ENCODE data around the gene PTPRN2.

PTPRN2 gene

DNA sequence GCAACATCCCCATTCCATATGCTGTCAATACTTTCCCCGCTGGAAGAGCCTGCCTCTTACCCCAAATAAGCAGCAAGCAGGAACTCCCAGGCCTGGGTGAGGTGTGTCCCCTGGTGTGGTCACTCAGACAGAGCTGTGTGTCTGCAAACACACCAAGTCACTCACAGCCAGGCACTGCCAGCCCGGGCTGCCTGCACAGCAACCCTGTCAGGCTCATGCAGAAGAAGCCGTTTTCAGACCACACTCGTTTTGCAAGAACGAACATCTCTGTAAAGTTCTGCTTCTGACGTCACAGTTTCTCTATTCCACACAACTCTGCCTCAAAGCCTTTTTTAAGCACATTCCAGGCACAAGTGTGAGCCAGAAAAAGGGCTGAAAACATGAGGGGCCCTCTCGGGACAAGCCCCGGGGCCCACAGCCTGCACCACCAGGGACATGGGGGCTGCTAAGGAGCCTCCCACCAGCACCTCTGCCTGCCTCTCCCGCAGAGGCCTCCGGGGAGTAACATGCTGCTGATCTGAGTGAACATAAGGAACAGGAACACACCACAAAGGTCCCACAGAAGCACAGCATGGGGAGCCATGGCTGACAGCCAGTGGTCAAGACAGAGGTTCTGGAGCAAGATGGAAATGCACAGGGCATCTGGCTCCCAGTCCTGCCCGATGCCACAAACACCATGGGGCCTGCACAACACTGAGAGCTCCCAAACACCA, 11.4 kb downstream of the PTPRN2 start:
- DNase-seq, result no peak

- DNase-seq, result no peak
Observed at GRCh38 chr7:158574308-158575036, 13.2 kb downstream of the PTPRN2 start.

DNA sequence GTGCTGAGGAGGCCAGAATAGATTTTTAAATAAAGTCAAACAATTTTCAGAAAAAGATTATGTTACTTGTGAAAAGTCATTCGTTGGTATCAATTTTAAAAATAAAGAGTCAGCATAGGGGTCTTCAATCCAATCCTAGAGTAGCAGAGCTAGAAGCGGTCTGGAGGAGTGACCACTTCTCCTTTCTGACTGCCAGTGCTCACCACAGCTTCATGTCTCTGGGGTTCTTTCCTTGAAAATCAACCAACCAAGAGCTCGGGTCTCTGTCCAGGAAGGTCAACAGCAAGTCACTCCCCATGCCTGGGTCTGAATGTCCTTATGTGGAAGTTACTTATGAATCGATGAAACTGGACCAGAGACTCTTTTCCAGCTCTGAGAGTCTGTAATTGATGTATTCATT, 14.3 kb downstream of the PTPRN2 start:
- no peak for DNase-seq

DNA sequence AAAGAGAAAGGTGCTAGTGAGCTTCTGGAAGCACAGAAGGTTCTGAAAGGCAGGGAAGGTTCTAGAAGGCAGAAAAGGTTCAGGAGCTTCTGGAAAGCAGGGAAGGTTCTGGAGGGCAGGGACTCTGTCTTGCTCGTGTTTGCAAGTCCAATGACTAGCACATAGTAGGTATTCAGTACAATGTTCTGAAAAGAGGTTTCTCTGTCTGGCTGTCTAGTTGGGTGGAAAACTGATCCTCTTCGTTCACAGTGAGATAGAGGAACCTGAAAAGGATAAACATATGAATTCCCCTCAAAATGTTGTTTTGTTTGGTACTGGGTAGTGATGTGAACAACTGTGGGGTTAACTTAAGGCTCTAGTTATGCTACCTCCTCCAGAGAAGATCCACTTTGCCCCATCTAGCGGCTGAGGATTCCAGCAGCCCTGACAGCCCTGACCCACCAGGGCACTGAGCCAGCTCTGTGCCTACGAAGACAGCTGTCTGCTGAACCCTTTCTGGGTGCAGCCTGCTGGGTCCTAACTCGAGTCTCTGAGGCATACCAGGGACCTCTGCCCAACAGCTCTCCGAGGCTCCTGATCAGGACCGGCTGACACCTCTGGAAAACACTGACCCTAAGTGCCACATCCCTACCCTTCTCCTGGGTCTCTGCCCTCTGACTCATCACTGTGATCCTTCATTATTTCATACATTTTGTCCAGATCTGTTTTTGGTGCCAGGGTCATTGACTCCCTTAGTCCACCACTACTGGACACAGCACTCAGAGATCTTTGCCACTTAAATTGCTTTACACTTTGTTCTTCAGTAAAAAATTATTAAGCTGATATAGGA, 15.4 kb downstream of the PTPRN2 start:
- no peak for DNase-seq

- no peak for DNase-seq
Observed at GRCh38 chr7:158570449-158571170, 17.0 kb downstream of the PTPRN2 start.

DNA sequence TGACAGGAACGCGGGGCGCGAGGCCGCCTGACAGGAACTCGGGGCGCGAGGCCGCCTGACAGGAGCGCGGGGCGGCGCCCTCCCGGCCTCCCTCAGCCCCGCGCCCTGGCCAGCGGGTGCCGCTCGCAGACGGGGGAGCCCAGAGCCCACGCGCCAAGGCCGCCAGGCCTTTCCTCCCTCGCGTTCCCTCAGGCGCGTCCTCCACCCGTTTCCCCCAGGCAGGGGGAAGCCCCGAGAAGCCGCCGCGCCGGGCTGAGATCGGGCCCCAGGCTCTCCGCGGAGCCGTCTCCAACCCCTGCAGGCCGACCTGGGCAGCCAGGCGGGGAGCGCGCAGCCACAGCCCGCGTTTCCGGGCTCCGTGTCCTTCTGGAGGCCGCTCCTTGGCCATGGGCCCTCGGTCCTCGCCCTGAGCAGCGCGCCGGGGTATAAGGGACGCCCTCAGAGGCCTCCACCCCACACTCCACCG, 17.7 kb downstream of the PTPRN2 start:
- no peak for DNase-seq

GRCh38 chr7:158568974-158569857, 18.4 kb downstream of the PTPRN2 start:
- DNase-seq, result no peak

- DNase-seq, result no peak
Observed at GRCh38 chr7:158567153-158567603, 20.4 kb downstream of the PTPRN2 start.

DNA sequence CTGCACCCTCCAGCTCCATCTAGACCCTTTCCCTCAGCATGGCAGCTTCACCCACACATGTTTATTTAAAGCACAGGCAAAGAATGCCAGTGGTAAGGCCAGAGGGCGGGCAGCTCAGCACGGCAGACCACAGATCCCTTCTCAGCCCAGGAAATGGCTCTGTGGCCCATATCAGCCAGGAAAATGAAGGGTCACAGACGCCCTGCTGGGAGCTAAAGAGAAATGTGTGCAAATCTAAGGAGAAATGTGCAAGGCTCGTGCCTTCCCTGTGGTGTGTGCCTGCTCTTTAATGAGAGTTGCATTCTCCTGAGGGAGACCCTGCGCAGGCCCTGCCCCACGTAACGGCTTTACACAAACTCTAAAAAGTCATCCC, 23.0 kb downstream of the PTPRN2 start:
- DNase-seq, result no peak

DNA sequence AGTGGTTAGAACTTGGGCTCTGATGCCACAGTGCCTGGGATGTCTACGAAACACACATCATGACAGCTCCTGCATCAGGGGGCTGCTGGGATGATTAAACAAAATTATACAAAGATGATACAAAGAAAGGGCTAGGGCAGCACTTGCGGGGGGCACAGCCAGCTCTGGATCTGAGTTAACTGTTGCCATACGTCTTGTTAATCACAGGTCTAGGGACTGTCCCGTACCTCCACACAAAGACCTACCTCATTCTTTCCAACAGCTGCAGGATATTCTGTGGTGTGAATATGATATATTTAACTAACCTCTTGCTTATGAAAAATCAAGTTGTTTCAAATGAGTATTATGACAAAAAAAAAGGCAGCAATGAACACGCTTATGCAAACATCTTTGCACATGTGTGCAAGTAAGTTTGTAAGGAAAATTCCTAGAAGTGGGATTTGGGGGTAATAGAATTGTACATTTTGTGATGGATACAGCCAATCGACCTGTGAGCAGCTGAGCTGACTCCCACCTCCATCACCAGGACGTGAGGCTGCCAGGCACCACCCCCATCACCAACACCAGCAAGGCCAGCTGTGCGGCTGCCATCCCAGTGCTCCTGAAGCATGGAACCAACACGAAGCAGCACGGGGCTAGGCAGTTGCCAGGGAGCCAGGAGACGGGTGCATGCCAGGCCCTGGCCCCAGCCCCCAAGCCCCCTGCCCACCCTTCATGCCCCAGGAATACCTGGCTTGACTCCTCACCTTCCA, 23.5 kb downstream of the PTPRN2 start:
- DNase-seq, result no peak

GRCh38 chr7:158563051-158563450, 24.6 kb downstream of the PTPRN2 start:
- DNase-seq, result no peak

DNA sequence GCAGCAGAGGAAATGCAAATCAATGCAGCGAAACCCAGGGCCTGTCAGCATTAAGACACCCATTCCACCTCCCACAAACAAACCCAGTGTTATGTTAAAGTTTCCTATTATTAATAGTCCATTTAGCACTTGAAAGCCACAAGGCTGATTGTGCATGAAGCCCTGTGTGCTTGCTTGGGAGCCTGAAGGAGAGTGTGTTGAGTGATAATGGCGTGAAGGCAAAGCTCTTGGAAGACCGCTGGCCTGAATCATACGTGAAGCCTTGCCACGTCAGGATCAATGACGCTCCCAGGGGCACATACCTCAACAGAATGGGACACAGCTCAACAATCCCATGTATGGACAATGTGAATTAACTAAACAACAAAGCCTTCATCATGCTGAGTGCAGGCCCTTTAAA, 25.1 kb downstream of the PTPRN2 start:
- DNase-seq, result no peak

GRCh38 chr7:158561659-158562058, 26.0 kb downstream of the PTPRN2 start:
- no peak for DNase-seq

- DNase-seq, result no peak
Observed at GRCh38 chr7:158560386-158560785, 27.2 kb downstream of the PTPRN2 start.

- DNase-seq, result no peak
Observed at GRCh38 chr7:158559356-158559755, 28.3 kb downstream of the PTPRN2 start.

DNA sequence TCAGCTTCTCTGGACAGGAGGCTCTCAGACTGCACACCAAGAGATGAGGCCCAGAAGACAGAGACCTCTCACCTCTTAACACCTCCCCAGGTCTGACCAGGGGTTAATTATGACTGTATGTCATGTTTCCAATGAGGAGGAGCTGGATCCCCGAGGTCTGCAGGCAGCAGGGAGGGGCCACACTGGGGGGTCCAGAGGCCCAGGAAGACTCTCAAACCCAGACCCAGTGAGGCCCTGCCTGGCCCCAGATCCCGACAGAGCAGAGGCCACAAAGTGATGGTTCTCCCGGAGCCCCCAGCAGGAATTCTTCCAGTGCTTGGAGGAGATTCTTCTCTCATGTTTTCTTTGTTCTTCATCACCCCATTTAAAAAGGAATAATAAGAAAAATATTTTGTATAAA, 28.8 kb downstream of the PTPRN2 start:
- DNase-seq, result no peak

DNA sequence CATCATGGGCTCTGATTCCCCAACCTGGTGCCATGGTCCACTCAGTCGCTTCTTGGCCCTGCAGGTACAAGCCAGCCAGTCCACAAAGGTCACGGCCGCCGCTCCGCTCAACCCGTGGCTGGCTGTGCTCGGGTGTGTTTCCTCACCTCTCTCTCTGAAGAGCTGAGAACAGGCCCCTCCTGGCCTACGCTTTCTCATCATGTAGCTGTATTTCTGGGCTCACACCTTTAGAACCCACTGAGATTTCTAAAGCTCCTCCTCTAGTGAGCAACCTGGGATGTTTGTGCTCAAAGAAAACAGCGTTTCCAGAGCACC, 30.2 kb downstream of the PTPRN2 start:
- no peak for DNase-seq

DNA sequence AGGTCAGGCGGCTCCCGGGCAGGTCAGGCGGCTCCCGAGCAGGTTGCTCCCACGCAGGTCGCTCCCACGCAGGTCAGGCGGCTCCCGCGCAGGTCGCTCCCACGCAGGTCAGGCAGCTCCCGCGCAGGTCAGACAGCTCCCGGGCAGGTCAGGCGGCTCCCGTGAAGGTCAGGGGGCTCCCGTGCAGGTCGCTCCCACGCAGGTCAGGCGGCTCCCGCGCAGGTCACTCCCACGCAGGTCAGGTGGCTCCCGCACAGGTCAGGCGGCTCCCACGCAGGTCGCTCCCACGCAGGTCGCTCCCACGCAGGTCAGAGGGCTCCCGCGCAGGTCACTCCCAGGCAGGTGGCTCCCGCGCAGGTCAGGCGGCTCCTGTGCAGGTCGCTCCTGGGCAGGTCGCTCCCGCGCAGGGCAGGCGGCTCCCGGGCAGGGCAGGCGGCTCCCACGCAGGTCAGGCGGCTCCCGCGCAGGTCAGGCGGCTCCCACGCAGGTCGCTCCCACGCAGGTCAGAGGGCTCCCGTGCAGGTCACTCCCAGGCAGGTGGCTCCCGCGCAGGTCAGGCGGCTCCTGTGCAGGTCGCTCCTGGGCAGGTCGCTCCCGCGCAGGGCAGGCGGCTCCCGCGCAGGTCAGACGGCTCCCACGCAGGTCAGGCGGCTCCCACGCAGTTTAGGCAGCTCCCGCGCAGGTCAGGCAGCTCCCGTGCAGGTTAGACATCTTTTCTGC, 30.7 kb downstream of the PTPRN2 start:
- DNase-seq, result no peak

DNA sequence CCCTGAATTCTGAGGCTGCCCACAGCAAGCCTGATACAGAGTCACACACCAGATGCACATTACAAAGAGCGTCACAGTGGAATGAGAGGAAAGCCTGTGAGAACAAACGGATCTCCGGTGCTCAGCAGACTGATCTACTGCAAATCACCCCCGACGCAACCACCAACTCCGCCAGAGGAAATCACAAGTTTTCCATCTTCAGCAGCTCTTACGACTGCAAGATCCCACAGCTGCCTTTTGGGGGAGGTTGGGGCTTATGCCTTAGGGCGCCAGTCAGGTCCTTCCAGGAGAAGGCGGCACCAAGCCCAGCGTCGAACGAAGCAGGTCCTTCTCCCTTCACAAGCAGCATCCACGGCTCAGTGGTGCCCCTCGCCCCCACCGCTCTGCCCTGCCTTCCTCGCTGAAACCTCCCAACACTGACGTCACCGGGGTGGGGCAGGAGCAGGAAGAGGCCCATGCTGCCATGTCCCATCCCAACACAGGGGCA, 32.5 kb downstream of the PTPRN2 start:
- DNase-seq, result no peak

- no peak for DNase-seq
Observed at GRCh38 chr7:158550886-158551452, 36.7 kb downstream of the PTPRN2 start.
